GM12878 (cell line): ENCODE data around the gene BTBD9. TPM values are rescaled to one million over a fixed set of nuclear protein-coding genes. Genes with fewer than 3 reads are reported as not detected.

ENCODE experiments used
- ATAC-seq: fragments of 200-7000 bp; cut with Tn5 transposase; 3 replicates; pipeline ENCODE4 v1.9.1; 2020; ENCODE audit warnings: mild to moderate bottlenecking, moderate library complexity
- BruUV-seq: library from RNA; stranded (reverse); fragments of 400-500 nt; replicated peaks from 2 replicates; lab custom pipeline; 2021; lab: Mats Ljungman, UMichigan
- CTCF ChIA-PET: fragments of 300-600 bp; sonication (Branson Sonifier 250); formaldehyde crosslinking; extraction: SDS; loops from one replicate; lab custom pipeline; 2021; ENCODE audit warnings: inconsistent platforms; lab: Yijun Ruan, JAX
- POLR2A ChIA-PET: fragments of 350-600 bp; formaldehyde crosslinking; extraction: SDS; loops from one replicate; lab custom pipeline; 2021; ENCODE audit warnings: inconsistent platforms; lab: Charles Lee
- RAD21 ChIA-PET: fragments of 300-600 bp; sonication (Branson Sonifier 250); formaldehyde crosslinking; loops from one replicate; lab custom pipeline; 2023; ENCODE audit warnings: antibody characterized with exemption; ENCODE audit not compliant: unreplicated experiment; lab: Charles Lee
- SMC1A ChIA-PET: fragments of 300-600 bp; sonication (Branson Sonifier 250); formaldehyde crosslinking; loops from one replicate; lab custom pipeline; 2023; ENCODE audit not compliant: unreplicated experiment, uncharacterized antibody; lab: Charles Lee
- DNase-seq: peaks from one replicate; pipeline ENCODE4 v3.0.0-alpha.2; 2011; ENCODE audit warnings: low read depth, low spot score
- FAIRE-seq: peaks from 3 replicates; lab custom pipeline; 2011; peaks lifted over from hg19 to GRCh38; lab: Jason Lieb, UNC
- H2AFZ ChIP-seq: 2 replicates; pipeline ENCODE4 v1.6.0; 2011; ENCODE audit warnings: low read depth, low read length, control low read depth; ENCODE audit not compliant: control insufficient read depth
- H3K27ac ChIP-seq: 2 replicates; pipeline ENCODE4 v1.5.1; 2011; ENCODE audit warnings: control low read depth; ENCODE audit not compliant: control insufficient read depth, insufficient read depth
- H3K27me3 ChIP-seq, 2 experiments: replicated peaks in 1 of 2; 2 replicates each; pipeline versions ENCODE4 v1.6.0 to v1.6.1; 2011; ENCODE audit warnings: low read length in 1 of 2; ENCODE audit not compliant: control insufficient read depth in 2 of 2, insufficient read depth in 2 of 2
- H3K36me3 ChIP-seq, 2 experiments: 2 replicates each; pipeline ENCODE4 v1.5.1; 2011; ENCODE audit warnings: low read length in 1 of 2; ENCODE audit not compliant: control insufficient read depth in 2 of 2, insufficient read depth in 2 of 2
- H3K4me1 ChIP-seq: 2 replicates; pipeline ENCODE4 v1.6.1; 2011; ENCODE audit warnings: mild to moderate bottlenecking, low read length, moderate library complexity, mixed read lengths; ENCODE audit not compliant: control insufficient read depth, insufficient read depth
- H3K4me2 ChIP-seq: 2 replicates; pipeline ENCODE4 v1.6.0; 2011; ENCODE audit warnings: control low read depth; ENCODE audit not compliant: control insufficient read depth, insufficient read depth
- H3K4me3 ChIP-seq: fragments of 200-600 bp; sonication (generic); 2 replicates; pipeline ENCODE4 v1.5.1; 2016
- H3K79me2 ChIP-seq: 2 replicates; pipeline ENCODE4 v1.6.0; 2011; ENCODE audit warnings: low read length; ENCODE audit not compliant: control insufficient read depth, insufficient read depth
- H3K9ac ChIP-seq: 2 replicates; pipeline ENCODE4 v1.8.0; 2011; ENCODE audit warnings: low read length, control low read depth, mixed read lengths; ENCODE audit not compliant: control insufficient read depth, insufficient read depth
- H3K9me3 ChIP-seq: replicated peaks from 3 replicates; pipeline ENCODE4 v1.5.1; 2011; ENCODE audit warnings: mild to moderate bottlenecking, low read length; ENCODE audit not compliant: control insufficient read depth, insufficient read depth
- H4K20me1 ChIP-seq: 2 replicates; pipeline ENCODE4 v1.6.0; 2011; ENCODE audit not compliant: control insufficient read depth, insufficient read depth
- BCL11A ChIP-seq: IDR thresholded peaks from 2 replicates; pipeline ENCODE4 v1.6.1; 2011; ENCODE audit warnings: low read depth, low read length
- E4F1 ChIP-seq: fragments of 450-650 bp; IDR thresholded peaks from 2 replicates; pipeline ENCODE4 v1.6.1; 2018; ENCODE audit warnings: borderline replicate concordance, mild to moderate bottlenecking; ENCODE audit not compliant: partially characterized antibody
- IKZF1 ChIP-seq: fragments of 450-650 bp; conservative IDR thresholded peaks from 2 replicates; pipeline ENCODE4 v1.6.1; 2017; ENCODE audit warnings: antibody characterized with exemption, mild to moderate bottlenecking
- IRF3 ChIP-seq: fragments of 450-650 bp; IDR thresholded peaks from 2 replicates; pipeline ENCODE4 v1.6.1; 2014; ENCODE audit warnings: mild to moderate bottlenecking
- SREBF2 ChIP-seq: IDR thresholded peaks from 2 replicates; pipeline ENCODE4 v1.6.1; 2012; ENCODE audit warnings: mild to moderate bottlenecking, low read length
- SRF ChIP-seq, 2 experiments: IDR thresholded peaks; 2 replicates each; pipeline ENCODE4 v1.6.1; 2011; ENCODE audit warnings: low read depth in 2 of 2, low read length in 2 of 2, mild to moderate bottlenecking in 1 of 2, moderate library complexity in 1 of 2
- USF1 ChIP-seq: IDR thresholded peaks from 2 replicates; pipeline ENCODE4 v1.6.1; 2011; ENCODE audit warnings: borderline replicate concordance, low read depth, mild to moderate bottlenecking, moderate library complexity, mixed read lengths, low read length; ENCODE audit not compliant: insufficient read depth; ENCODE audit errors: extremely low read length
- ZBTB11 ChIP-seq: fragments of 450-650 bp; formaldehyde crosslinking; IDR thresholded peaks from 2 replicates; pipeline ENCODE4 v1.5.0; 2022; ENCODE audit warnings: mild to moderate bottlenecking, missing genetic modification characterization
- WGBS: methylation state at CpG from one replicate; pipeline ENCODE4 v1.1.6; 2016; ENCODE audit warnings: low lambda C conversion rate; ENCODE audit not compliant: insufficient replicate concordance, insufficient coverage; ENCODE audit errors: missing lambda C conversion rate; 5-methylcytosine and 5-hydroxymethylcytosine counted together
- in situ Hi-C: fragments of 300-500 bp; cut with MboI; formaldehyde crosslinking; loops from 9 replicates; pipeline ENCODE4 v1.14.3; 2018; ENCODE audit warnings: mixed read lengths
- intact Hi-C: fragments of 100-400 bp; cut with micrococcal nuclease; formaldehyde crosslinking; loops from one replicate; pipeline ENCODE4 v1.14.2; 2022; ENCODE audit not compliant: unreplicated experiment
- polyA plus RNA-seq, 11 experiments: library from polyadenylated mRNA; depleted of rRNA in 4 of 11; unstranded in 6 of 11; stranded (reverse) in 5 of 11; fragments of >200 nt; fragmentation: Nextera tagmentation in 4 of 11; fragmentation: Illumina TruSeq in 1 of 11; extraction: Ambion mirVana in 4 of 11; extraction: Trizol in 1 of 11; gene quantifications; 1 replicate in 1 of 11; 2 replicates in 10 of 11; pipeline versions ENCODE4 v1.2.1 to v1.2.3, GENCODE V29; 2011 to 2016; ENCODE audit warnings: inconsistent platforms in 2 of 11, missing spikeins in 2 of 11, low read depth in 1 of 11
- total RNA-seq, 4 experiments: library from RNA; depleted of rRNA in 3 of 4; stranded (reverse); fragments of >200 nt in 3 of 4; fragmentation: Illumina TruSeq in 1 of 4; extraction: Trizol in 1 of 4; gene quantifications; 2 replicates each; pipeline versions ENCODE4 v1.2.1 to v1.2.3, GENCODE V29; 2013 to 2021

The BTBD9 gene
- total and polyA plus RNA-seq, 10 of the 15 experiments (the other 5 are each of a cell fraction or from before 2014, with no cell fraction given): 0.22 to 8.6 (median 4.6) TPM

GRCh38 chr6:38150681-38151296, 488.9 kb downstream of the BTBD9 start:
- in situ Hi-C loops (no loop called here), intact Hi-C loops (no loop called here)
- Histone ChIP-seq H3K79me2 (no peaks in the 10 kb centered on the region), H3K9ac (no peak overlapping the region), H3K4me1 (no peaks in the 10 kb centered on the region), H3K9me3 (no peaks in the 10 kb centered on the region), H3K27me3 (no peaks in the 10 kb centered on the region), H4K20me1 (0 out of 2 replicates have a peak, but pooled peaks cover 2% of the 10 kb centered on the region), H3K4me2 (no peak overlapping the region), H2AFZ (no peak overlapping the region), H3K4me3 (no peak overlapping the region), H3K36me3 (peaks cover 4 to 6% of the 10 kb centered on the region in 2 experiments), H3K27ac (no peak overlapping the region)
- ChIA-PET RAD21 (no interaction called here), CTCF (interaction anchor here (0.6 kb wide), 1 partner anchor 355 kb away, joined by 3 read pairs; no protein-coding TSS in a partner anchor), POLR2A (no interaction called here), SMC1A (interaction anchor here (1.7 kb wide), 1 partner anchor 11 kb away, joined by 4 read pairs; no protein-coding TSS in a partner anchor)
- DNase-seq: no peak
- no peak for FAIRE-seq
- TF ChIP-seq IKZF1: no peak
- TF ChIP-seq E4F1: no peak
- TF ChIP-seq IRF3: no peak
- no peak for TF ChIP-seq SREBF2
- TF ChIP-seq SRF (IDR thresholded peaks at IDR 0.05; ENCODE audit: low read depth in 2 of 2, low read length in 2 of 2): no peak
- no peak for TF ChIP-seq ZBTB11 (CRISPR knock-in tag)
- TF ChIP-seq USF1: no peak
- TF ChIP-seq BCL11A: no peak
- WGBS: 97% methylated on average over 9 of the region's 11 CpGs
- no peak for ATAC-seq
- BruUV-seq: no TSS peak
